ENCODE data around the gene RAB38.

- TF ChIP-seq EZH2 (IDR thresholded peaks at IDR 0.05; ENCODE audit: borderline replicate concordance, insufficient read depth, low read length, poor library complexity, severe bottlenecking) (no peak), CTCF (IDR thresholded peaks at IDR 0.05; ENCODE audit: poor library complexity, severe bottlenecking) (no peak), RAD21 (conservative IDR thresholded peaks at IDR 0.05) (no peak), POLR2AphosphoS5 (IDR thresholded peaks at IDR 0.05) (no peak), MXI1 (conservative IDR thresholded peaks at IDR 0.05; ENCODE audit: poor library complexity, severe bottlenecking) (no peak), TAF1 (IDR thresholded peaks at IDR 0.05; ENCODE audit: low read depth) (no peak), REST (IDR thresholded peaks at IDR 0.05; ENCODE audit: borderline replicate concordance) (no peak), SMC3 (conservative IDR thresholded peaks at IDR 0.05; ENCODE audit: poor library complexity) (no peak), EP300 (conservative IDR thresholded peaks at IDR 0.05; ENCODE audit: poor library complexity, severe bottlenecking) (no peak)
These were observed 109.2 kb downstream of the RAB38 start for GRCh38 chr11:88066090-88066489.

Measured in neural cell (in vitro differentiated cells).